ENCODE data around the gene FRMD4A.
"Not testable (repeated sequence)": the region's sequence is repeated elsewhere in the genome, so short reads cannot be mapped to it uniquely, and the experiment has no call there.

FRMD4A gene

DNA sequence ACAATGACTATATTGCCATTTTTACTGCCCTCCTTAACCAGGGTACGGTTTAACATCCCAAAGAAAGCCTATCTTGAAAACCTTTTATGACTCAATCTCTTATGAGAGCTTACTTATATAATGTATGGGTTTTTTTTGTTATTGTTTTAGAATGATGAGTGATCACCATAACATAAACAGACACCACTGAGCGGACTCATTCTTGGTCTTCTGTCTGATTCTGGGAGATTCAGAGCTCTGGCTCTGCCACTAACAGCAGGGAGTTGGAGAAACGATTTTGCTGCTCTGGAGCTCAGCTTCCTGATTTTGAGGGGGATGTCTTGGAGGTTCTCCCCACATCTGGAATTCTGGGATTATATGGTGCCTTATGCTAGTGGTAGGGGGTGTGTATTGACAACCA, 244.1 kb downstream of the FRMD4A start:
- no peak for DNase-seq

DNA sequence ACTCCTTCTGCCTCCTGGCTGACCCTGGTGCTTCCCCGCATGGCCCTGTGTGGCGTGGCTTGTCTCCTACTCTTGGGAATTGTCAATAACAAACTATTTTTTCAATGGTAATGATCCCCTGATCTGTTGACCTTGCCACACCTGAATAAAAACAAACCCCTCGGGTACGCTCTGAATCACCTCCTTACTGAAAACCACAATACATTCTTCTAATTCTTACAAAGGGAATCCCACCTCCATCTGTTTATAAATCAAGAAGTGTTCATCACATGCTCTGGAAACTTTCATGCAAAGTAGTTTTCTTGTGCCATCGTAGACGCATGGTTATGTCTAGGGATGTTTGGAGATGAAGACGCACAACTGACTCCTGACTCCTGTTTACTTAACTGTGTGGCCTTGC, 245.8 kb downstream of the FRMD4A start:
- no peak for DNase-seq

GRCh38 chr10:14080795-14081194, 249.9 kb downstream of the FRMD4A start:
- DNase-seq: no peak

DNA sequence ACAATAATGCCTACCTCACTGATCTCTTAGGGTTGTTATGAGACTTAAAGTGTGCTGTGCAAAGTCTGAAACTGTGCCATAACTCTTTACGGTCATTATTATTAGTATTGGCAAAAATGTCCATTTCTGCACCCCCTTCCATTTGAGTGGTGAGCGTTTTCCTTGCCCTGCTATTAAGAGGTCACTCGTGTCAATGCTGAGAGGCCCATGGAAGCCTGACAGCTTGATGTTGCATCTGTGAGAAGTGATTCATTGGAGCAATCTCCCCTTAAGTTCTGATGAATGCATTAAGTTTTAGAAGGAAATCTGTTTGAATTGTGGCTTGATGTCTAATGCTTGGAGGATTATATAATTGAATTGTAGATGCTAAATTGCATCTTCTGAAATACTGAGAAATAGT, 253.3 kb downstream of the FRMD4A start:
- DNase-seq: no peak

DNA sequence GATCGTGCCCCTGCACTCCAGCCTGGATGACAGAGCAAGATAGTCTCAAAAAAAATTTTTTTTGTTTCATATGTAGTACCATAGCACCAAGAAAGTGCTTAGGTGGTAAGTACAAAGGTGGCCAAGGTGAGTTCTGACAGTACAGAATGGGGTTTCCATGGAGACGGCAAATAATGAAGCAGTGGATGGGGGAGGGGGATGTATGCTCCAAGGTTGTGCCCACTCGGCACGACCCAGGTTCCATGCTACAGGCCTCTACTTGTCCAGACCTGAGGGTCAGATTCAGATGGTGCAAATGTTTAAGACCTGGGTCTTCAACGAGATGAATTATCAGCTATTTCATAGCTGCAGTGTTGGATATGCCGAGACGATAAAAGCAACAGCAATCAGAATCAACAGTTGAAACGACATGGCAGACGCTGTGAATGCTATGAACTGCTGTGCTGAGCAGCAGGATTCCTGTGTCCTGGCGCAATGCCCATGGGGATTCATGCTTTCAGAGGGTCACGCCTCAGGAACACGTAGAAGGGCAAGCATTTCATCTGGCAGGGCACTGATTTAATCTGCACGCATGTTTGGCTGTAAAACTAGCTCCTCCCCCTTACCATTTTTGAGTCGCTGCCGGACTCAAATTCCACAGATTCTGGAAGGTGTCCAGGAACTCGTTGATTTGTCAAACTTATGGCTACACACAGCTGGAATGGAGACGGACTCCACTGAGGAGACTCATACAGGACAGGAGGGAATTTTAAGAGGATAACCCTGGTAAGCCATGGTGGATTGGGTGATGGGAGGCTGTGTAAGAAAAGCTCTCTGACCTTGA, 256.5 kb downstream of the FRMD4A start:
- DNase-seq: no peak

DNA sequence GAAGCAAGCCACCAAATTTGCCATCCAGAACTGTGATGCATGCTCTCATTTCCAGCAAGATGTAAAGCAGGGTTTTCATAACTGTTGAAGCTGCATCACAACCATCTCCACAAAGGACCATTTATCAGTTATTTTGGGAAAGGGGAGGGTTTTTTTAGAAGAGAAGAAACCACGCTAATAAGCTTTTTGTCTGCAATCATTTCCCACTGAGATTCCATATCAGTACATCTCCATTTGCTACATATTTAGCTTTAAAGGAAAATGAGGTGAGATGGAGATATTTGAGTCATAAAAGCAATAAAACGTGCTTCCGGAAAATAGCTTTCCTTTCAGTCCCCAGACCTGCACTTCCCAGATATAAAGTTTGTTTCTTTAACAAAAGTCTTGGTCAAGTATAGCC, 258.2 kb downstream of the FRMD4A start:
- no peak for DNase-seq

DNA sequence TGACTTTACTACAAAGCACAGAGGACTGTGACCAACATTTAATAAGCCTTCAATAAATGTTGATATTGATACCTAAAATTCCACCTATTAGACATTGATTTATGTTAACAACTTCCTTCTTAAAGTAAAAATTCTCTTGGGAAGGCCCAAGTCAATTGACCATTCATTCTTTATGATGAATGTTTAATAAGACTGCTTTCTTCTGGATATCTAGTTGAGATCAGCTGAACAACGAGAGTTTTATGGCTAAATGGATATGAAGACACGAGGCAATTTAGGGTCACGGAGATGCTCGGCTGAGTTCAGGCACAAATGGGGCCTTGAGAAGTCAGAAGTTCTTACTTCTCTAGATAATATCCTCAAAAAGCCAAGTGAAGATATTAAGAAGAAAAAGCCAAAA, 258.8 kb downstream of the FRMD4A start:
- DNase-seq: no peak

GRCh38 chr10:14068601-14069250, 262.0 kb downstream of the FRMD4A start:
- DNase-seq: no peak

DNA sequence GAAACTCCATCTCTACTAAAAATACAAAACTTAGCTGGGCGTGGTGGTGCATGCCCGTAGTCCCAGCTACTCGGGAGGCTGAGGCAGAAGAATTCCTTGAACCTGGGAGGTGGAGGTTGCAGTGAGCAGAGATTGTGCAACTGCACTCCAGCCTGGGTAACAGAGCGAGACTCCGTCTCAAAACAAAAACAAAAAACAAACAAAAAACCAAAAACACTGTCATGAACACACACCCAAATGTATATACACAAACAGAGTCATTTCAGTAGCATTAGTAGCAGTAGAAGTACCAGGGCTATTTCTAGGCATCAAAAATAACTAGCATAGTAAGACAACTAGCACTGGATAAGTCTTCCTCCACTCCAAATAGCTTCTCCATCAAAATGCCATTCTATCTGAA, 263.1 kb downstream of the FRMD4A start:
- not testable (repeated sequence) for DNase-seq

GRCh38 chr10:14066106-14066505, 264.6 kb downstream of the FRMD4A start:
- no peak for DNase-seq

- no peak for DNase-seq
Observed at GRCh38 chr10:14063531-14064285, 267.0 kb downstream of the FRMD4A start.

DNA sequence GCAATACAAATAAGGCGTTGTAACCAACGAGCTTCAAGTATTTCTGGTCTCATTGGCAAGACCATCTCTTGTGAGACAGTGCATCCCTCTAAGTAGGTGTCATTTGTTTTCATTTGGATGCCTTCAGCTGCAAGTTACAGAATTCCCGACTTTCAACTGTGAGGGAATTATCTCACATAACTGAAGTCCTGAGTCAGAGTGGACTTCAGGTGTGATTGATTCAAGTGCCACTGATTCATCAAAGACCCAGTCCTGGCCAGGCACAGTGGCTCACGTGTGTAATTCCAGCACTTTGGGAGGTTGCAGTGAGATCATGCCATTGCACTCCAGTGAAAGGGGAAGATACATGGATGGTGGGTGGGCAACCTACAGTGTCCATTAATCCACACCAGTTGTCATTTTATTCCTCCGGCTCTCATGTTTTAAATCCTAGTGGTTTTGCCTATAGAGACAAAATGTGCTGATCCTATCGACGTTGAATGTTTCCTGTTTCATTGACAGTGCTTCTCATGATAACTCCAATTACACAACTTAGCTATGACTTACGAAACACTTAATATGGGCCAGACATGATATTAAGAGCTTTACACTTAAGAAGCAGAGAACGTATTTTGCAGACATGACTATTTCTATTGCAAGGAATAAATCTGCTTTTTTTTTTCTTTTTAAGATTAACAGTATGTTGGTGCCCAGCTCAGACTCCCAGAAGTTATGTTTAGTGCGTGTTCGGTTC, 268.0 kb downstream of the FRMD4A start:
- DNase-seq: no peak

GRCh38 chr10:14060320-14061070, 270.2 kb downstream of the FRMD4A start:
- DNase-seq: no peak

DNA sequence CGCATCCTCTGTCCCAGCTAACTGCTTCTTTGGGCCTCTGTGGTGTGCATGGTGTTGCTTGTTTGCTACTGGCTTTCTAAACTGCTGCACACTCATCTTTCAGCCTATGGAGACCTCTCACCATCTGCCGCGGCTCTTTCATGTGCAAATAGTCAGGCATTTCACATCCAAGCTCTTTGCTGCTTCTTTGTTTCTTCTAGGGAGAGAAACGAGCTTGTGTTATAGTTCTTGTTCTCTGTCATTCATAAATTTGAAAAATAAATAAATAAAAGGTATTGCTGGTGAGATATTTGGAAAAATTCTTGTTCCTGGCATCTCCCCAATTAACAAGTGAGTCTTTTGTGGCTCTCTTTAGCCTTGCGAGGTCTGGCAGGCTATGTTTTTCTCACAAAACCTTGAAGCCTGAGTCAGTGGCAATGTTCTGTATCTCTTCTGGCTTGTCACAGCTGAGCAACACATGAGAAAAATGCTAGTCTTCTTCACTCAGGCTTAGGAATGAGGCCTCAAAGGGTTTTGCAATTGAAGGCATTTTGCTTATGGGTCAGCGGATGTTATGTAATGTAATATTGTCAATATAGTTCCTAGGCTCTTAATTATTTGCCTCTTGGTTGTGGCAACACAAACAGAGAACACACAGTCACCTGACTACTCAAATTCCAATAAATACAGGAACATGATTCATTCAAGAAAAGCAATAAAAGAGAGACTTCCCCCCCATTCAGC, 274.0 kb downstream of the FRMD4A start:
- DNase-seq: no peak

- no peak for DNase-seq
Observed at GRCh38 chr10:14052931-14053330, 277.8 kb downstream of the FRMD4A start.

GRCh38 chr10:14050598-14050997, 280.1 kb downstream of the FRMD4A start:
- no peak for DNase-seq

DNA sequence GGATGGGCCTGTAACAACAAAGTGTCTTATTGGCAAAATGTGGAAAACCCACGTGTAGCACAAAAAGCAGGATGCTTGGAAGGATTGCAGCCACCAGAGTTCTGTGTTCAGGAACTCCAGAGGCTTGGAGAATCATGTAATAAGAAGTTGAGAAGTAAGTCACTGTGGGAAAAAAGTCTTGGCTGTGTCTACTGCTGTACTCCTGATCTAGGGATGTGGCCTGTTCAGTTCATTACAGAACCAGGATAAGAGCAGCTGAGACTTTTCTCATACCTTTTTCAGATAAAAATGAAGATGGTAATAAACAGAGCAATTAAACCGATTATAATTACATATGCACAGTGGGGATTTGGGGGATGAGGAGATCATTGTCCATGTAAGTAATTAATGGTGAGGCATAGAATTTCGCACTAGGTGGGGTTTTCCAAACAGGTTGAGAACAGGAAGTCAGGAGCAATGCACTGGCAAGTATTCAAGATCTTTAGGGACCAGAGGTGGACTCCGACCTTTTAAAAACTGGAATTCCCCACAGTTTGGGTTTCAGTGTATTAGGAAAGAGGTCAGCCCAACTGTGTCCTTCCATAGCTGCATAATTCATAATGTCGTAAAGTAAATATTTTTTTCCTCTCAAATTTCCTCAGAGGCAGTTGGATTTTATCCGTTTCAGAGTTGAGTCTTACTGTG, 281.7 kb downstream of the FRMD4A start:
- no peak for DNase-seq

DNA sequence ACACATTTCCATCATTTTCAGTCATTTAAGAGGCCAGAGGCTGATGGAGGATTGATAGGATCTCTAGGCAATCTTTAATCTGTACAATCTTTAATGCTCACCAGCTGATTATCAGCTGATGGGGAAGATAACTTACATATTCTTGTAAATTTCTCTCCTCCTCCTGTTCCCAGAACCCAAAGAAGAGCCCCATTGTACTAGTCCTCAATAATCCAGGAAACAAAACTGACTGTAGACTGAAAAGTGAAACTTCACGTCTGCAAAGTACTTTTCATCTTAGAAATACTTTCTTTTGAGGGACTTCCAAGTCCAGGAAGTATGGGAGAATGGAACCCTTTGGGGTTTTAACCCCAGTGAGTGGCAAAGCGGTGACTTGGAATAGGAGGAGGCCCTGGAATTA, 283.3 kb downstream of the FRMD4A start:
- DNase-seq: no peak

DNA sequence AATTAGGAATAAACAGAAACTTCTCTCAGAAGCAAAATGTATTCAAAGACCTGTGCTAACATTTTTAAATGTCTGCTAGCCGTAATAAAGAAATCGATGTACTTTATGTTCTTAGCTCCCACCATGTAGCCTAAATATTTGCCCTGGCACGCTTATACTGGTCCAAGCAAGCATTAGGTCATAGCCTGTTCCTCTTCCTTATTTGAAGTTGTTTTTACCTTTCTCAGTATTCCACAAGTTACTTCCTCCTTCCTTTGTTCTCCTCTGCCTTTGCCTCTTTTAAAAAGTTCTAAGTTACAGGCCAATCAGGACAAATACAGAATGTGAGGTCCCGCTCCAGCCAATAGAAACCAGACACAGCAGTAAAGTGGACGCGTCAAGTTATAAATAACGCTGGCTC, 288.7 kb downstream of the FRMD4A start:
- not testable (repeated sequence) for DNase-seq

GRCh38 chr10:14040787-14041631, 289.7 kb downstream of the FRMD4A start:
- no peak for DNase-seq

Measured in CD4-positive, alpha-beta T cell treated with Interleukin-17A for 4 hours (primary cell).